NCI-H2029 (cell line): ENCODE data around the gene TGOLN2.
A peak's percentile ranks its signal among the peaks of the same experiment; 100 is the strongest.
"Not testable (repeated sequence)": the region's sequence is repeated elsewhere in the genome, so short reads cannot be mapped to it uniquely, and the experiment has no call there.

Experiments
- DNase-seq: peaks from one replicate; lab custom pipeline; 2025; lab: John Stamatoyannopoulos, UW

TGOLN2 gene

DNA sequence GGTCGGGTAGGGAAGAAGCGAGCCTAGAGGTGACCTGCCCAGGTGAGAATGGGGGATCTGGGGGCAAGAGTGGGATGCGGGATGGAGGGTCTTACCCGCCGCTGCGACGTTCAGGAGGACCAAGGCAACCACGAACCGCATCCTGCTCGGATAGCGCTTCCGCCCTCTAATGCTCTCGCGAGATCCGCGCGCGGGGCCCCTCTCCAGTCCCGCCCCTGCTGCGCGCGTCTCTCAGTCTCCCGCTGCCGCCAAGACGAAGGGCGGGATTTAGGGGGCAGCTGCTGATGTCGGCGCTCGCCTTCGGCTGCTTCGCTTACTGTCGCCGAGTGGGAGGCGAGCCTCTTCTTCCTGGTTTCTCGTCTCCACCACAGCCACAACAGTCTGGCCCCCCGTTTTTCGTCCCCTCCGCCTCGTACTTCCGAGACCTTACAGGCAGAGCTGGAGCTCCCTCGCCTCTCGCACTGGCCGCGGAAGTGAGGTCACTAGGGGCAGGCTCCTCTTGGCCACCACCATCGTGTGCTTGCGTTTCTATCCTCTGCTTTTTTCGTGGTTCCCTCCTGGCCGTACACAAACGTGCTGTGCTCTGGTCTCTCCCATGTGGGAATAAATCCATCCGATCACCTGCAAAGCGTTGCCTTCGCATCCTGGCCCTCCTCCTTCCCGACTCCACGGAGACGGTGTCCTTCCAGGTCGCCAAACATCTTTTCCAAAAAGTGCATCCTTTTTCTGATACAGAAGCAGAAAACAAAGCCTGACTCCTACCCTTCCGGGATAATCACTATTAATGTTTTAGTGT is at the start of gene TGOLN2:
TSS of gene TGOLN2 (minus strand) at position 168 of the 796 bp plus-strand sequence. CDS start at position 141, 27 bp downstream.
- peak; percentile 85 for DNase-seq

DNA sequence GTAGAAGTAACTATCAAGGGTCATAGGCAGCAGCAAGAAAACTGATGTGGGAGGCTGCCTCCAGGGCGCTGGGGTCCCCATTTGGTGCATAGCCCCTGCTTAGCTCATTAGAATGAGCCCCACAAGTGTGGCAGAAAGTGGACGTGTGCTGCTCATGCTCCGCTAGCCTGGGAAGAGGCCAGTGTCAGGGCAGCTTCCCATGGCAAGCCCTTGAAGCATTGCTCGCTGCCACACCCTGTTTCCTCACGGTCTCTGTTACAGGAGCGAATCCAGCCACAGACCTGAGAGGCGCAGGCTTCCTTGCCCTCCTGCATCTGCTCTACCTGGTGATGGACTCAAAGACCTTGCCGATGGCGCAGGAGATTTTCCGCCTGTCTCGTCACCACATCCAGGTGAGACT is 49.3 kb upstream of the TGOLN2 start:
- no peak for DNase-seq

DNA sequence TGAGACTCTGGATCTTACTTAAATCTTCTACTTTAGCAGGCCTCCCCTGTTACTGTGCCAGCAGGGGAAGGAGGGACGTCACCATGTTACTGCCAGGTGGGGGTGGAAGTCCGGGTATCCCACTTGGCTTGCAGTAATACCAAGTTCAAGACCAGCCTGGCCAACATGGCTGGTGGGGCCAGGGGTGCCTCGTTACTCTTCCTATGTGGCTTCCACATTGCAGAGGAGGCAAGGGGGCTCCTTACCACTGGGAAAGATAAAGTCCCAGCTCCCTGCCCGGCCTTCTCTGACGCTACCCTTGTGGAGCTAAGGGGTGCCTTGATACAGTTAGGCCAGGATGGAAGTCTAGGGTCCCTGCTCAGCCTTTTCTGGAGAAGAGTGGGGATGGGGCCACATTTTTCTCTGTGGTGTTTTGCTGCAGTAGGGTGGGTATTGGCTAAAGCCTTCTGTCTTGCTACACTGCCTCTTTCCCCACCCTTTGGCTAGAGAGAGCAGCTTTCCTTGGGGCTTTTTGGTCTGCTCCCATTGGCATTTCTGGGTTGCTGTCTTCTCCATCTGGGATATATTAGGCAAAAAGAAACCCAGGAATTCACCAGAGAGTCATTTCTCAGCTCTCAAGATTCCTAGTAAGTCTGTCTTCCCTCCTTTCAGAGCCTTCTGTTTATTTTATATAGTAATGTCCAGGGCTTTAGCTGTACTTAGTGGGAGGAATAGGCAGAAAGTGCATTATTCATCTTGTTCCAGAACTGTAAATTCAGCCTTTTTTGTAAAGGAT is 48.7 kb upstream of the TGOLN2 start:
- DNase-seq = no peak

DNA sequence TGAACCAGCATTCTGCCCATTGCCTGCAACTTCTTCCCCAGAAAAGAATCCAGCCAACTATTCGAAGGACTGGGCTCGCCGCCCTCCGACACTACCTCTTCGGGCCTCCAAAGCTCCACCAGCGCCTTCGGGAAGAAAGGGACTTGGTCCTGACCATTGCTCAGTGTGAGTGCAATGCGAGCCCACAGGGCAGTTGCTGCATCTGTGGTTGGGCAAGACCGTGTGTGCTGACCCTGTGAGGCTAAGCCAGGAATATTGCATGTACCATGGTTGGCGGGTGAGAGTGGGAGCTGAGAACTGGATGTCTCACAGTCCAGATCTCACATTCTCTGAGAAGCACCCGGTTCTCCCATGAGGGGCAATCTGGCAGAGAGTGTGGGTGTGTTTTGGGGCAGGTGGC is 43.3 kb upstream of the TGOLN2 start:
- no peak for DNase-seq

DNA sequence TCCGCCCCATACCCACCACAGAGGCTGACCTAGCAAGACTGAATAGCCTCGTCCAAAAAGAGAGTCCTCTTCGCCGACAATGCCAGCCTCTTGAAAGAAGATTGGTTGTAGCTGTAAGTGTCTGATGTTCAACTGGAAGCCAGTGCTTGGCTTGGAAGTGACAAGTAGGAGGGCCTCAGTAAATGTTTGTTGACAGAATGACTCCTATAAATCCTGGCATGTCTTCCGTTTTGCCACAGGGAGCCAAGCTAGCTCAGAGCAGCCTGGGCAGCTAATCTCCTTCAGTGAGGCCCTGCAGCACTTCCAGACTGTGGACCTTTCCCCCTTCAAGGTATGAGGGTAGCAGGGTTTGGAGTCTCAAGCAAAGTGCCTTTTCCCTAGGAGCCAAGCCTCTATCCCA is 41.7 kb upstream of the TGOLN2 start:
- peak; percentile 62 for DNase-seq

DNA sequence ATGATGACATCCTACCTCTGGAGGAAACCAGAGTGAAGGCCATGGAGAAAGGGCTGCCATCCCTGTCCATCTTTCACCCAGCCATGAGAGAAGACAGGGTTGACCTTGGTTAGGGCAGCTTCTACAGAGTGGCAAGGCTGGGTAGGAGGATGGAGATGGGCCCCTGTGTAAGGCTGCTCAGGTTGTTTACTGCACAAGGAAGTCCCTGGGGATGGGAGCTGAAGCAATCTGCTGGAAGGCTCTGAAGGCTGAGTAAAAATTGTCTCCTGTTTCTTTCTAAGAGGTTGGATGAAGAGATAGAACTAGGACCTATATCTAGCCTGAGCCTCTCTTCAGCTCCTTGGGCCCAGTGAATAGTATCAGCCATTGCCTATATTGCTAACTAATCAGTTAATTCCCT is 41.1 kb upstream of the TGOLN2 start:
- no peak for DNase-seq

DNA sequence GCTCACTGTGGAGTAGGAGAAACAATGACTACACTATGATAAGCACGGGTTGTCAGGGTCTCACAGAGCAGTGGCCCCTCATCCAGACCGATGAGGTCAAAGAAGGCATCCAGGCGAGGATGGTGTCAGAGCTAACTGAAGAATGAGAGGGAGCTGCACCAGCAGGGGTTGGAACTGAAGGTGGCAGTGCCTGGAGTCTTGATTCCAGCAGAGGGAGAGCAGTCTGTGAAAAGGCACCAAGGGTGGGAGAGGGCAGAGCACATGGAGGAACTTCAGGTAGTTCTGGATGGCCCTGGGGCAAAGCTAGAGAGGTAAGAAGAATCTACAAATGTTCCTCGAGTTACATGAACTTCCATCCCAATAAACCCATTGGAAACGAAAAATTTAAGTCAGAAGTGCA is 39.4 kb upstream of the TGOLN2 start:
- DNase-seq = no peak

DNA sequence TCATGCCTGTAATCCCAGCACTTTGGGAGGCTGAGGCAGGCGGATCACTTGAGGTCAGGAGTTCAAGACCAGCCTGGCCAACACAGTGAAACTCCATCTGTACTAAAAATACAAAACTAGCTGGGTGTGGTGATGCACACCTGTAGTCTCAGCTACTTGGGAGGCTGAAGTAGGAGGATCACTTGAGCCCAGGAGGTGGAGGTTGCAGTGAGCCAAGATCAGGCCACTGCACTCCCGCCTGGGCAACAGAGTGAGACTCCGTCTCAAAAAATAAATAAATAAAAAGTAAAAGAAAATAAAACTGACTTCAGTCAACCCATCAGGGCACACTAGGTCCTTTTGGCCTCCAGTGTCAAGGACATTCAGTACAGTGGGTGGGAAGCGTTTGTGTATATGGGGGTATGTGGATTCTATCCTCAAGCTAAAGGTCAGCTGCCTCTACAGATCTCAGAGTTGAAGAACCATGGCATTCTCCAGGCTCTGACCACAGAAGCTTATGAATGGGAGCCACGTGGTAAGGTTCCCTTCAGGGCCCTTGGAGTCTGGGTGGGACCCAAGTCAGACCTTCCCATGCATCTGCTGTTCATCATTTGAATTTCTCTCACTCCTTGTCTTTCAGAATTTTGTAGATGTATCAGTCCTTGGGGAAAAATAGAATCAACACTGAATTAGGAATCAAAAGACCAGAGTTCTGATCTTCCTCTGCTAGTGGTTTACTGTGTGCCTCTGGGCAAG is 35.0 kb upstream of the TGOLN2 start:
- DNase-seq = not testable (repeated sequence)

DNA sequence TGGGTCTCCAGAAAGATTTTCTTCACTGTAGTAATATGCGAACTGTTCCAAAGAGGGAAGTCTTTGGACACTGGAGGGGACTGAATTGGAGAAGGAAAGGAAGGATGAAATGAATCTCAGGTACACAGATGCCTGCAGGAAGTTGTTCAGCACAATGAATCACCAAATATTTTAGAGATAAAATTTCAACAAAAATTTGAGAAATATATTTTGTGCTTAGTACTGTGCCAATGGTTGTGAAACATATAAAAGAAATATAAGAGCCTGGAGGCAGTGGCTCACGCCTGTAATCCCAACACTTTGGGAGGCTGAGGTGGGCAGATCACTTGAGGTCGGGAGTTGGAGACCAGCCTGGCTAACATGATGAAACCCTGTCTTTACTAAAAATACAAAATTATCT is 29.9 kb upstream of the TGOLN2 start:
- no peak for DNase-seq

DNA sequence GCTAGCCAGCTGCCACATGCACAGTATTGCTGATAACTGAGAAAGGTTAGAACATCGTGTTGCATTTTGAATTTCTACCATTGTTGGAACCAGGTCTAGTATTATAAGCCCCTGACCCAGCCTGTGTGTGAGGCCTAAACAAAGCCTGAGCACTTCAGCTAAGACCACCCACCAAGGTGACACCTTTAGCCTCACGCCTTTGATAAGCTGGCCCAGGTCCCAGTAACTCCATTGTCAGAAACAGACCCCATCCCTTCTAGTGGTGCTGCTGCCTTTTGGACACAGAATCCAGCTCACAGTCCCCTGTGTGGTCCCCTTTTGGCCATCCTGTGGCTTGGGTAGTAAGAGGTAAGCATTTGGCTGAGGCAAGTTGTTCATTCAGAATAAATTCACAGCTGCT is 28.4 kb upstream of the TGOLN2 start:
- no peak for DNase-seq

DNA sequence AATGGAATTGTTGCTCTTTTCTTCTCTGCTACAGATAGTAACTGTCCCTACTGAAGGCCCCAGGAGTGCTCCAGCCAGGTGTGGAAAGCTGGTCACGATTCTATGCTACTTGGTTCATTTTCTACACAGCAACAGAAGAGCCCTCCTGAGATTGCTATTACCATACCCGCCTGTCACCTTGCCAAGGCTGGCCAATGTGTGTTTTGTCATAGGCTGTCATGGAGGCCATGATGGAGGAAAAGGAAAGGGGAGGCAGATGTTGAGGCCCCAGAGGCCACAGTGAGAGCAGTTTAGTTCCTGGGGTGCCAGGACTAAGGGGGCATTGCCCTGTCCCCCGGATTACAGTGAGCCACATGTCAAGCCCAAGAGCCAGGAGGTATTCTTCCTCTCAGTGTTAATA is 27.7 kb upstream of the TGOLN2 start:
- DNase-seq = peak; percentile 34

DNA sequence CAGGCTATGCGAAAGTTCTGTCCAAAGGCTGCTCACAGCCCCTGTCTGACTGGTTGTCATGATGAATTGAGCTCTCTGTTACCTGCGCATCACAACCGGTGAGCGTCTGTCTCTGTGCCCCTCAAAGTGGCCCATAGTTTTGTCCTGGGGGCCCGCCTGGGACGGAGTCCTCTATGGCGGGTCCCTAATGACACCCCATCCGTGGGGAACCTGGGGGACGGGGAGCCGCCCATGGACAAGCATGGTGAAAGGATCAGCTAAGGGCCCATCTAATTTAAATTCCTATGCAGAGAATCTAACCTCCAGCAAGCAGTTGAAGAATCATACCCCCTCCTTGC is 27.3 kb upstream of the TGOLN2 start:
- no peak for DNase-seq

DNA sequence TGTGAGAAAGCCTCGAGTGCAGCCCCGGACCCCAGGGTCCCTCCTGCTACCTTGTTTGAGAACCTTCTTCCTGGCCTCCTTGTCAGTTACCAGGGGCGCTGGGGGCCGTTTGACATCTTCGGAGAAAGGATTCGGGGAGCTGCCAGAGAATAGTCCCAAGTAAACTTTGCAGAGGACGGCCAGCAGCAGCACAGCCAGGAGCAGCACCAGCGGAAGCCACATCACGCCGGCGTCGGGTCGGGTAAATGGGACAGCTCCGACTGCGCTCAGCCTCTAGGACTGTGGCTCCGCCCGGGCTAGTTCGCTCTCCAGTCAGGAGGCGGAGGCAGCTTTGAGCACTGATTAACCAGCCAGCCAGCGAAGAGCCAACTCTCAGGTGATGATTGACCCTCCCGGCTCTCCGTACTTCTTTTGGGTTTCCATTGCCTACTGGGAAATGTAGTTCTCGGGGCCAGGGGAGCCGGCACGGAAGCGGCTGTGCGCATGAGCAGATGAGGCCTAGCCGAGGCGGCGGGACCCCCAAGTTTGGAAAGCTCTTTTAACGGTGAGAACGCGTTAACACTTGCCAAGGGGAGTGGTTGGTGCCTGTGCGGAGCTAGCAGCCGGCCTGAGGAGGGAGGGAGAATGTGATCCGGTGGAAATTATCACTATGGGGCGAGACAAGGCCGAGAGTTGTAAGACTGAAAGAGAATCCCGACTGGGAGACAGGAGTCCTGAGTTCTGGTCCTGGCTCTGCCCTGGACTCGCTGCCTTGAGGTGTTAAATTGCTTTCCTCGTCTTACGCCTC is 26.7 kb upstream of the TGOLN2 start, which contains the start of the genes ELMOD3 and RETSAT:
TSS of gene ELMOD3 (plus strand) at position 484 of the 787 bp plus-strand sequence. CDS start 2,430 bp downstream, outside the sequence.
TSS of gene RETSAT (minus strand) at position 243 of the 787 bp plus-strand sequence. CDS start at position 222, 21 bp downstream.
- DNase-seq = peak; percentile 95

DNA sequence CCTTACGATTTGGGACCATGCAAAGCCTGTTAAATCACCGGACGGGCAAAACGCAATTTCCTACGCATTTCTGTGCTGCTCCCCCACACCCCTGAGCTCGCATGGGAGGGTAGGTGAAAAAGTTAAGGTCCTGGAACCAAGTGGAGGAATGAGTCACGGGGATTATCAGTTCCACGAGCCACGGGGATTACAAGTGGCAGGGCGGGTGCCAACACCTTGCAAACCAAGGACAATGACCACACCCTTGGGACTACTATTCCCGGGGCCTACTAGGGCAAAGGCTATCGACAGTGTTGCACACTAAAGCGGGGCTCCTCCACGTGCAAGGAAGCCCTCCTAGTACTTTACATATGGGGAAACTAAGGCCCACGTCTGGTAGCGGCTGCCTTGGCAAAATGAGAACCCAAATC is 26.1 kb upstream of the TGOLN2 start:
- DNase-seq = no peak

DNA sequence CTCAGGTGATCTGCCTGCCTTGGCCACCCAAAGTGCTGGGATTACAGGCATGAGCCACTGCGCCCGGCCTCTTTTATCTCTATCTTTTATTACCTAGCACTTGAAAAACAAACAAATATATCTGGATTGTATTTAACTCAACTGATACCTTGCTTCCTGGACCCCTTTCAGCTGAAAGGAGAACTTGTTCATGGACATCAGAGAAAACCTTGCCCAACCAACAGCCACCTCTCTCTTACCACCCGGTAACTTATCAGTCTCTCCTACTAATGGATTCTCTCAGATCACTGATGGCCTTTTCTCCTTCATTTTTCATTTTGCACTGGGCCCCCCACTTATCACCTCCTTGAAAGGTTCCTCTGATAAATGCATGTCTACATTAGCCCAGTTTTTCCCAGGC is 19.8 kb upstream of the TGOLN2 start:
- DNase-seq = no peak

DNA sequence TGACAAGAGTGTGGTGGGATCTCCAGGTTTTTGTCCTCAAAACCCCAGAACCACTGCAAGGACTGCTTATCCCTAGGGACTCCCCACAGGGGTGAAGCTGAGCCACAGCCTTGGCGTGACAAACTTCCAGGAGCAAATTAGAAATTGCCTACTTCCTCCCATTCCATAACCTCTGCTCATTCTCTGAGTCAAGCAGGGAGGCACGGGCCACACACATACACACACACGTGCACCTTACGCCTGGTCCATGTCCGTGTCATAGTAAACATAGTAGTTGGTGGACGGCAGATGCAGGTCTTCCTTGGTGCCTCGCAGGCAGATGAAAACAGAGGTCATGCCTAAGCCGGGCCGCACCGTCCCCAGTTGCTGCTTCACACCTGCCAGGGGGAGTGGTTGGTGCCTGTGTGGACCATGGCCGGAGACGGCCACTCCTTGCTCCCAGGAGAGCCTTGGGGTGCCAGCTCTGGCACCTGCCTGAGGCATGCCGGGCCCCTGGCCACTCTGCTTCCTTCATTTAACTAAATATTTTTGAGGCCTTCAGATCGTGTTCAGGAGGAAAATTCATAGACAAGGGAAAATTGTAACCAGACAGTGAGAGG is 16.7 kb upstream of the TGOLN2 start:
- no peak for DNase-seq

DNA sequence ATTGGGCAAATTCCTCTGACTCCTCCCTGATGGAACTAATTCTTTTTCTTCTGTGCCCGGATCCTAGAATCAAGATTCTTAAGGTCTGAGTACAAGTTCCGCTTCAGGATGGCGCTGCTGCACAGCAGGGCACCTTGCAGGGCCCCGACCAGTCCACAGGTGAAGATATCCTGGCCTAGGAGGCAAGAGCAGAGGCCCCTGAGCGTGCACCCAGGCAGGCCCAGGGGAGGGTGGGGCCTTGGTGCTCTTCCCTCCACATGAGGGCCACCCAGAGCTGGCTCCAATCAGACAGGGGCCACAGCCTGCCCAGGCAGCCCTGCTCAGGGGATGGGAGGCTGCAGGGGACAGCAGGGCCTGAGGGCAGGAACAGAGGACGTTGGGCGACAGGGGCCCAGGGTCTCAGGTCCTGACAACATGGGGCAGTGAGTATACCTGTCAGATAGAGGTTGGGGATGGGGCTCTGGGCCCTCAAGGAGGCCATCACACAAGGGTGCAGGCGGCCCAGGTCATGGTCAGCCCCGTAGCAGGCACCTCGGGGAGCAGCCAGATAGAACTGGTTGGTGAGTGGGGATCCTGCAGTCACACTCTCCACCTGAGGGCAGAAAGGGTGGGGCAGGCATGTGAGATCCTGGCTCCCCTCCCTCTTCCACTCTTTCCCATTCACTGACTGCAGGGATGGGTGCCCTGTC is 15.6 kb upstream of the TGOLN2 start:
- DNase-seq = not testable (repeated sequence)

DNA sequence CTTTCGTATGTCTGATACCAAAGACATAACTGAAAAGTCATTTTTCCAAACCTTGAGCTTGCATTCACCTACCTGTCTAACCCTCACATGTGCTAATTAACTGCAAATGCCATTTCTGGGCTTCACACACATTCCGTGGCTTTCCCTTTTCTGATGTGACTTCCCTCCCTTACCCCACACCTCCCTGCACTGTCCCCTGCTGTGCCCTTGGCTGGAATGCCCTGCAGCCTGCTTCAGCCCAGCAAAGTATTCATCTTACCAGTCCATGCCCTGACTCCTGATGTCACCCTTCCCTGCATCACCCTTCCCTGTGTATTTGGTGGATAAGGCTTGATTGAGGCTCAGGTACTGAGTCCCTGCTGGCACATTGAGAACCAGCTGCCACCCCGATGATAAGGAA is 14.4 kb upstream of the TGOLN2 start:
- no peak for DNase-seq

DNA sequence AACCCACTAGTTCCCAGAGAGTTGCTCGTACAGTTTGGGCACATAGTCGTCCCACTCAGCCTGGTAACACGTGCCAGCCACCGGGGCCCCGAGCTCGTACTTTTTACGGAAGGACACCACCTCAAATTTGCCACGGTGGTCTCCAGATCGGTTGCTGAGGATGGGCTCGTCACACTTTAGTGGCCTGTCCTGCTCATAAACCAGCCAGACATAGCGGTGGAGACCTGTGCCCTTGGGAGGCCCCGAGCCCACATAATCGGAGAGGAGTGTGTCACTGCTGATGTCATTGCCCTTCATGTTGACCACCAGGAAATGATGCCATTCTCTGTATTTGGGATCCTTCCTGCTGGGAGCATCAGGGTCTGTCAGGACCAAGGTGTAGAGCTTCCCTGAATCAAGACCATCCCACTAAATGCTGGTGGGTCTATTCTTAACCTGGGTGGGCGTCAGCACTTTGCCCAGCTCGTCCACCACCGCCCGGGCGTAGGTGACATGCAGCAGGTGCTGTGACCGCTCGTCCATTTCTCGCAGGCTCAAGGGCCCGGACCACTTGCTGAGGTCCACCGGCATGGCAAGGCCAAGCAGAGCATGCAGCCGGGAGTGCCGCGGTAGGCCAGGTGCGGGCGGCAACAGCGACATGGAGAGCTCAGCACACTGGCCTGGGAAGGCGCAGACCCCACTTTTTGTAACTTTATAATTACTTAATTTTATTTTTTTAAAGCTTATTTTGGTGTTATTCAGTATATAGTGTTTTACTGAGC is 13.7 kb upstream of the TGOLN2 start:
- no peak for DNase-seq
